Endothelial cell of coronary artery (primary cell): ENCODE data around the gene GJA5. TPM values are rescaled to one million over a fixed set of nuclear protein-coding genes. Genes with fewer than 3 reads are reported as not detected.

Experiments used
- total RNA-seq: library from RNA; depleted of rRNA; stranded (reverse); fragments of >200 nt; gene quantifications from 2 replicates; pipeline ENCODE4 v1.2.3, GENCODE V29; 2014

GJA5 gene
- total RNA-seq = 43.9 and 97.3 TPM in 2 replicates

GRCh38 chr1:147760481-147761260, at the start of gene GJA5:
TSS of gene GJA5 (minus strand) at chr1:147760602. CDS start at chr1:147759238, 1,364 bp downstream.

Other genes with a start within 250 kb of the GJA5 start
- 2.2 and 3.9 TPM in 2 replicates for gene BCL9, start 219.1 kb downstream of the GJA5 start, total RNA-seq
- gene ACP6, start 90.1 kb downstream of the GJA5 start, total RNA-seq = 5.2 TPM in 2 replicates
- gene GJA8, start 142.2 kb upstream of the GJA5 start, total RNA-seq = not detected in 2 replicates
- gene GPR89B, start 167.8 kb upstream of the GJA5 start, total RNA-seq = 15.6 and 20.9 TPM in 2 replicates